Left lobe of liver (tissue), 2 donors: ENCODE measurements around the gene KYAT1. TPM values are rescaled to one million over a fixed set of nuclear protein-coding genes. Genes with fewer than 3 reads are reported as not detected.

ENCODE experiments used
- ATAC-seq: fragments of 200-7000 bp; cut with Tn5 transposase; one replicate; pipeline ENCODE4 v1.9.1; 2020; ENCODE audit warnings: mild to moderate bottlenecking, moderate library complexity
- DNase-seq: peaks from one replicate; pipeline ENCODE4 v3.0.0-alpha.2; 2020; ENCODE audit warnings: low spot score
- total RNA-seq: library from RNA; stranded (reverse); gene quantifications from one replicate; pipeline ENCODE4 v1.2.1, GENCODE V29; 2021
- donor health status: DM: no; HTN: no; CAD: no; lungs with moderate emphysema.
- donor health status: DM: no; HTN: yes; CAD: no.

The KYAT1 gene
- total RNA-seq, 1 donor from 2014 or later = 9.6 TPM

- ATAC-seq (no peak), DNase-seq (no peak)
These were observed 28.1 kb upstream of the KYAT1 start for GRCh38 chr9:128909859-128910258.

GRCh38 chr9:128908372-128908771 is 26.6 kb upstream of the KYAT1 start:
- ATAC-seq (no peak), DNase-seq (no peak)

- ATAC-seq = no peak
- no peak for DNase-seq
These were observed 25.0 kb upstream of the KYAT1 start for GRCh38 chr9:128906741-128907140.

GRCh38 chr9:128905964-128906363 is 24.2 kb upstream of the KYAT1 start:
- ATAC-seq = no peak

GRCh38 chr9:128903871-128904620 is 22.3 kb upstream of the KYAT1 start:
- ATAC-seq (no peak), DNase-seq (no peak)

More at GRCh38 chr9:128905964-128906363, 24.2 kb upstream of the KYAT1 start:
- no peak for DNase-seq

GRCh38 chr9:128903079-128903461 is 21.3 kb upstream of the KYAT1 start:
- DNase-seq (no peak), ATAC-seq (peak; percentile 1)

- DNase-seq (no peak), ATAC-seq (peak; percentile 37)
These were observed 20.8 kb upstream of the KYAT1 start for GRCh38 chr9:128902351-128903078.

GRCh38 chr9:128901822-128902221 is 20.1 kb upstream of the KYAT1 start:
- ATAC-seq = peak; percentile 5
- no peak for DNase-seq

GRCh38 chr9:128901379-128901778 is 19.6 kb upstream of the KYAT1 start:
- no peak for ATAC-seq

GRCh38 chr9:128899566-128900322 is 18.0 kb upstream of the KYAT1 start:
- ATAC-seq (peak; percentile 26), DNase-seq (no peak)

More at GRCh38 chr9:128901379-128901778, 19.6 kb upstream of the KYAT1 start:
- DNase-seq = no peak

- DNase-seq (no peak), ATAC-seq (peak; percentile 8)
These were observed 17.3 kb upstream of the KYAT1 start for GRCh38 chr9:128898845-128899565.

- ATAC-seq (peak; percentile 13), DNase-seq (no peak)
These were observed 16.6 kb upstream of the KYAT1 start for GRCh38 chr9:128898382-128898781.

GRCh38 chr9:128895556-128895955 is 13.8 kb upstream of the KYAT1 start:
- ATAC-seq = no peak
- no peak for DNase-seq

- ATAC-seq = no peak
These were observed 13.0 kb upstream of the KYAT1 start for GRCh38 chr9:128894764-128895163.

GRCh38 chr9:128893354-128893753 is 11.6 kb upstream of the KYAT1 start:
- DNase-seq (no peak), ATAC-seq (no peak)

More at GRCh38 chr9:128894764-128895163, 13.0 kb upstream of the KYAT1 start:
- DNase-seq = no peak

- DNase-seq (peak; percentile 71), ATAC-seq (peak; percentile 81)
These were observed 10.6 kb upstream of the KYAT1 start for GRCh38 chr9:128892221-128892921.

GRCh38 chr9:128891321-128892220 is 9.8 kb upstream of the KYAT1 start:
- no peak for ATAC-seq
- no peak for DNase-seq

GRCh38 chr9:128887914-128888350 is 6.2 kb upstream of the KYAT1 start:
- no peak for ATAC-seq
- no peak for DNase-seq

GRCh38 chr9:128887049-128887448 is 5.3 kb upstream of the KYAT1 start:
- ATAC-seq (no peak), DNase-seq (no peak)
